ENCODE results near the gene CCDC137.

DNA sequence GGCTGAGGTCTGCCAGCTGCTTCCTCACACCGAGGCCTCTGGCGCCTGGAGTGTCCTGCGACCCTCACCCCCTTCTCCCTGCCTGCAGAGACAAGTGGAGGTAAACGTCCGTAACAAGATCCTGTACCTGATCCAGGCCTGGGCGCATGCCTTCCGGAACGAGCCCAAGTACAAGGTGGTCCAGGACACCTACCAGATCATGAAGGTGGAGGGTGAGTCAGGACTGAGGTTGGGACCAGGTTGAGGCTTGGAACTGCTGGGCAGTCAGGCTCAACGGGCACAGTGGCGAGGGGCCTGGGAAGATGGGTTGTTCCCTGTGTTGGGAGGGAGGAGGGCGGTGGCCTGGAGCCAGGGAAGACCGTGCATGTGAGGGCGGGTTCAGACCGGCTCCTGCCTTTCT lies 22.1 kb downstream of the CCDC137 start:
- TF ChIP-seq, protein P1, sequence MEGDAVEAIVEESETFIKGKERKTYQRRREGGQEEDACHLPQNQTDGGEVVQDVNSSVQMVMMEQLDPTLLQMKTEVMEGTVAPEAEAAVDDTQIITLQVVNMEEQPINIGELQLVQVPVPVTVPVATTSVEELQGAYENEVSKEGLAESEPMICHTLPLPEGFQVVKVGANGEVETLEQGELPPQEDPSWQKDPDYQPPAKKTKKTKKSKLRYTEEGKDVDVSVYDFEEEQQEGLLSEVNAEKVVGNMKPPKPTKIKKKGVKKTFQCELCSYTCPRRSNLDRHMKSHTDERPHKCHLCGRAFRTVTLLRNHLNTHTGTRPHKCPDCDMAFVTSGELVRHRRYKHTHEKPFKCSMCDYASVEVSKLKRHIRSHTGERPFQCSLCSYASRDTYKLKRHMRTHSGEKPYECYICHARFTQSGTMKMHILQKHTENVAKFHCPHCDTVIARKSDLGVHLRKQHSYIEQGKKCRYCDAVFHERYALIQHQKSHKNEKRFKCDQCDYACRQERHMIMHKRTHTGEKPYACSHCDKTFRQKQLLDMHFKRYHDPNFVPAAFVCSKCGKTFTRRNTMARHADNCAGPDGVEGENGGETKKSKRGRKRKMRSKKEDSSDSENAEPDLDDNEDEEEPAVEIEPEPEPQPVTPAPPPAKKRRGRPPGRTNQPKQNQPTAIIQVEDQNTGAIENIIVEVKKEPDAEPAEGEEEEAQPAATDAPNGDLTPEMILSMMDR (IDR thresholded peaks at IDR 0.05; ENCODE audit: low read length): no peak
- TF ChIP-seq EZH2 (optimal IDR thresholded peaks at IDR 0.05; ENCODE audit: low read depth, low read length): no peak
